HepG2 (cell line): ENCODE data around the gene FGD4. TPM values are rescaled to one million over a fixed set of nuclear protein-coding genes. Genes with fewer than 3 reads are reported as not detected.

Experiments used
- ATAC-seq: fragments of 200-7000 bp; cut with Tn5 transposase; 3 replicates; pipeline ENCODE4 v1.9.1; 2020; ENCODE audit warnings: mild to moderate bottlenecking, moderate library complexity
- BruUV-seq: library from RNA; stranded (reverse); fragments of 400-500 nt; replicated peaks from 2 replicates; lab custom pipeline; 2021; lab: Mats Ljungman, UMichigan
- CTCF ChIA-PET: fragments of 300-600 bp; formaldehyde crosslinking; extraction: SDS; loops from one replicate; lab custom pipeline; 2021; ENCODE audit warnings: low total read pairs, inconsistent platforms, low intra/inter-chr PET ratio; lab: Yijun Ruan, JAX
- POLR2A ChIA-PET: fragments of 350-600 bp; sonication (Branson Sonifier 250); formaldehyde crosslinking; loops from one replicate; lab custom pipeline; 2020; ENCODE audit warnings: antibody characterized with exemption, inconsistent platforms; lab: Yijun Ruan, JAX
- DNase-seq: peaks from one replicate; pipeline ENCODE4 v3.0.0-alpha.2; 2015; ENCODE audit warnings: low spot score
- FAIRE-seq: peaks from 3 replicates; lab custom pipeline; 2011; peaks lifted over from hg19 to GRCh38; lab: Jason Lieb, UNC
- H2AFZ ChIP-seq: one replicate; pipeline ENCODE4 v1.6.1; 2011; ENCODE audit warnings: low read length, inconsistent platforms
- H3K27ac ChIP-seq: fragments of 300-600 bp; 3 replicates; pipeline ENCODE4 v1.8.0; 2011; ENCODE audit warnings: mixed run types, mild to moderate bottlenecking, mixed read lengths, low read length, inconsistent platforms; ENCODE audit not compliant: insufficient read depth; ENCODE audit errors: extremely low read length
- H3K27me3 ChIP-seq, 2 experiments: fragments of 200-600 bp in 1 of 2; 2 replicates in 1 of 2; 3 replicates in 1 of 2; pipeline versions ENCODE4 v1.6.0 to v1.8.0; 2011; ENCODE audit warnings: low read length in 2 of 2, mild to moderate bottlenecking in 2 of 2, moderate library complexity in 2 of 2, inconsistent platforms in 1 of 2; ENCODE audit not compliant: insufficient read depth in 2 of 2, control insufficient read depth in 1 of 2
- H3K36me3 ChIP-seq, 2 experiments: fragments of 200-600 bp in 1 of 2; replicated peaks in 1 of 2; 2 replicates in 1 of 2; 3 replicates in 1 of 2; pipeline versions ENCODE4 v1.5.1 to v1.8.0; 2011; ENCODE audit warnings: low read length in 2 of 2, inconsistent platforms in 1 of 2; ENCODE audit not compliant: insufficient read depth in 2 of 2, control insufficient read depth in 1 of 2
- H3K4me1 ChIP-seq: 2 replicates; pipeline ENCODE4 v1.5.1; 2012; ENCODE audit warnings: low read length, inconsistent platforms; ENCODE audit not compliant: insufficient read depth
- H3K4me2 ChIP-seq: 2 replicates; pipeline ENCODE4 v1.6.0; 2011; ENCODE audit warnings: low read depth, low read length, inconsistent platforms
- H3K4me3 ChIP-seq, 3 experiments: fragments of 200-600 bp in 1 of 3; sonication (generic), shearing (Covaris generic) in 1 of 3; replicated peaks in 1 of 3; 2 replicates each; pipeline ENCODE4 v1.5.1; 2011 to 2016; ENCODE audit warnings: low read length in 3 of 3, inconsistent platforms in 2 of 3, low read depth in 2 of 3, mild to moderate bottlenecking in 2 of 3, control low read depth in 1 of 3, mixed read lengths in 1 of 3; ENCODE audit not compliant: insufficient read depth in 1 of 3
- H3K79me2 ChIP-seq: one replicate; pipeline ENCODE4 v1.6.1; 2011; ENCODE audit warnings: low read length, inconsistent platforms; ENCODE audit not compliant: insufficient read depth
- H3K9ac ChIP-seq: 2 replicates; pipeline ENCODE4 v1.6.0; 2011; ENCODE audit warnings: mild to moderate bottlenecking, low read depth, low read length, inconsistent platforms; ENCODE audit not compliant: insufficient read depth
- H3K9me3 ChIP-seq: 2 replicates; pipeline ENCODE4 v1.5.1; 2012; ENCODE audit warnings: mild to moderate bottlenecking, low read length
- H4K20me1 ChIP-seq: 2 replicates; pipeline ENCODE4 v1.6.0; 2011; ENCODE audit warnings: inconsistent platforms, mild to moderate bottlenecking, low read length, moderate library complexity; ENCODE audit not compliant: insufficient read depth
- BHLHE40 ChIP-seq: IDR thresholded peaks from 2 replicates; pipeline ENCODE4 v1.6.1; 2011; ENCODE audit warnings: low read length, improper control_type of control experiment
- DDIT3 ChIP-seq: sonication (generic); formaldehyde crosslinking; IDR thresholded peaks from 2 replicates; pipeline ENCODE4 v1.4.0; 2020; ENCODE audit warnings: mild to moderate bottlenecking, missing genetic modification reagents
- DPF2 ChIP-seq: sonication (generic); formaldehyde crosslinking; IDR thresholded peaks from 2 replicates; pipeline ENCODE4 v1.4.0; 2020; ENCODE audit warnings: mild to moderate bottlenecking, low read depth, missing genetic modification reagents, borderline replicate concordance
- NFRKB ChIP-seq: fragments of 450-650 bp; IDR thresholded peaks from 2 replicates; pipeline ENCODE4 v1.6.1; 2017
- NFYC ChIP-seq: IDR thresholded peaks from 2 replicates; pipeline ENCODE4 v1.6.1; 2016; ENCODE audit warnings: missing genetic modification reagents, missing compliant biosample characterization
- ZNF225 ChIP-seq: sonication (generic); formaldehyde crosslinking; IDR thresholded peaks from 2 replicates; pipeline ENCODE4 v1.4.0; 2020; ENCODE audit warnings: mild to moderate bottlenecking, missing genetic modification reagents
- ZNF253 ChIP-seq: sonication (generic); formaldehyde crosslinking; IDR thresholded peaks from 2 replicates; pipeline ENCODE4 v1.8.0; 2022; ENCODE audit warnings: mild to moderate bottlenecking, missing genetic modification reagents, borderline replicate concordance
- ZNF746 ChIP-seq: sonication (generic); formaldehyde crosslinking; IDR thresholded peaks from 2 replicates; pipeline ENCODE4 v1.8.0; 2022; ENCODE audit warnings: mild to moderate bottlenecking, missing genetic modification reagents
- ZNF782 ChIP-seq: sonication (generic); formaldehyde crosslinking; IDR thresholded peaks from 2 replicates; pipeline ENCODE4 v1.4.0; 2020; ENCODE audit warnings: missing genetic modification reagents, mild to moderate bottlenecking, borderline replicate concordance
- WGBS: methylation state at CpG from one replicate; pipeline ENCODE4 v1.1.6; 2017; ENCODE audit warnings: low lambda C conversion rate; 5-methylcytosine and 5-hydroxymethylcytosine counted together
- in situ Hi-C: cut with HindIII; loops from 2 replicates; pipeline ENCODE4 v1.10.0; 2017; ENCODE audit warnings: low pct_unique_long_range_greater_than_20kb; ENCODE audit not compliant: extremely low pct_ligation_motif_present
- intact Hi-C: fragments of 100-400 bp; cut with micrococcal nuclease; formaldehyde crosslinking; loops from one replicate; pipeline ENCODE4 v1.10.0; 2022; ENCODE audit not compliant: unreplicated experiment
- polyA plus RNA-seq, 8 experiments: library from polyadenylated mRNA; depleted of rRNA in 3 of 8; stranded (reverse) in 7 of 8; unstranded in 1 of 8; fragments of >200 nt; fragmentation: Illumina TruSeq in 4 of 8; extraction: Trizol in 4 of 8; gene quantifications; 2 replicates each; pipeline versions ENCODE4 v1.2.1 to v1.2.3, GENCODE V29; 2011 to 2016; ENCODE audit warnings: low read depth in 4 of 8, missing spikeins in 1 of 8, mixed read lengths in 1 of 8; ENCODE audit not compliant: insufficient read depth in 1 of 8
- total RNA-seq, 5 experiments: library from RNA; depleted of rRNA; stranded (reverse); fragments of >200 nt; fragmentation: Illumina TruSeq; extraction: Trizol; gene quantifications; 2 replicates each; pipeline ENCODE4 v1.2.3, GENCODE V29; 2016; ENCODE audit warnings: low read depth in 1 of 5
- TF ChIP-seq, protein P1 (sequence below): sonication (generic); formaldehyde crosslinking; IDR thresholded peaks from 2 replicates; pipeline ENCODE4; 2020; ENCODE audit warnings: missing genetic modification reagents, mild to moderate bottlenecking, borderline replicate concordance
- TF ChIP-seq, protein P2 (sequence below): sonication (generic); formaldehyde crosslinking; IDR thresholded peaks from 2 replicates; pipeline ENCODE4 v1.4.0; 2020; ENCODE audit warnings: mild to moderate bottlenecking, missing genetic modification reagents

The FGD4 gene
- total and polyA plus RNA-seq, 2 of the 13 experiments (the other 11 are each of a cell fraction or from before 2014, with no cell fraction given), result 4.6 to 6.6 TPM

DNA sequence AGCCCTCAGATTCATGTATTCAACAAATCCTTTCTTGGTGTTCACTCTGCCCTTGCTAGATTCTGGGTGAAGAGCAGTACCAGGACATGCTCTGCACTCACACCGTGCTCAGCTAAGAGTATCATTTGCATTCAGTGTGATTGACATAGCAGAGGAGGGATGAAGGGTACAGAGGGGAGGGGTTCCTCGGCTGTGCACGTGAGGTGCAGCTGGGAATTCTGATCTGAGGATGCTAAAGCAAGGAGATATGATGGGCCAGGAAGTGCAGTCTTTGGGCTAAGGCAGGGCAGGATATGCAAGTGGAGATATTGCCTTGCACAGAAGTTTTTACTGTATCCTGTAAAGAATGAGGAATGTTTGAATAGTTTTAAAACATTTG lies 108.6 kb downstream of the FGD4 start:
- H3K36me3 ChIP-seq, result no peaks in the 10 kb centered on the region
- TF ChIP-seq, protein P1, sequence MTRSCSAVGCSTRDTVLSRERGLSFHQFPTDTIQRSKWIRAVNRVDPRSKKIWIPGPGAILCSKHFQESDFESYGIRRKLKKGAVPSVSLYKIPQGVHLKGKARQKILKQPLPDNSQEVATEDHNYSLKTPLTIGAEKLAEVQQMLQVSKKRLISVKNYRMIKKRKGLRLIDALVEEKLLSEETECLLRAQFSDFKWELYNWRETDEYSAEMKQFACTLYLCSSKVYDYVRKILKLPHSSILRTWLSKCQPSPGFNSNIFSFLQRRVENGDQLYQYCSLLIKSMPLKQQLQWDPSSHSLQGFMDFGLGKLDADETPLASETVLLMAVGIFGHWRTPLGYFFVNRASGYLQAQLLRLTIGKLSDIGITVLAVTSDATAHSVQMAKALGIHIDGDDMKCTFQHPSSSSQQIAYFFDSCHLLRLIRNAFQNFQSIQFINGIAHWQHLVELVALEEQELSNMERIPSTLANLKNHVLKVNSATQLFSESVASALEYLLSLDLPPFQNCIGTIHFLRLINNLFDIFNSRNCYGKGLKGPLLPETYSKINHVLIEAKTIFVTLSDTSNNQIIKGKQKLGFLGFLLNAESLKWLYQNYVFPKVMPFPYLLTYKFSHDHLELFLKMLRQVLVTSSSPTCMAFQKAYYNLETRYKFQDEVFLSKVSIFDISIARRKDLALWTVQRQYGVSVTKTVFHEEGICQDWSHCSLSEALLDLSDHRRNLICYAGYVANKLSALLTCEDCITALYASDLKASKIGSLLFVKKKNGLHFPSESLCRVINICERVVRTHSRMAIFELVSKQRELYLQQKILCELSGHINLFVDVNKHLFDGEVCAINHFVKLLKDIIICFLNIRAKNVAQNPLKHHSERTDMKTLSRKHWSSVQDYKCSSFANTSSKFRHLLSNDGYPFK (CRISPR knock-in tag), result no peak
- no peak for TF ChIP-seq NFYC
- no peak for TF ChIP-seq ZNF746 (CRISPR knock-in tag)
- TF ChIP-seq, protein P2, sequence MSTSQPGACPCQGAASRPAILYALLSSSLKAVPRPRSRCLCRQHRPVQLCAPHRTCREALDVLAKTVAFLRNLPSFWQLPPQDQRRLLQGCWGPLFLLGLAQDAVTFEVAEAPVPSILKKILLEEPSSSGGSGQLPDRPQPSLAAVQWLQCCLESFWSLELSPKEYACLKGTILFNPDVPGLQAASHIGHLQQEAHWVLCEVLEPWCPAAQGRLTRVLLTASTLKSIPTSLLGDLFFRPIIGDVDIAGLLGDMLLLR (CRISPR knock-in tag), result no peak
- TF ChIP-seq DPF2 (CRISPR knock-in tag), result no peak
- TF ChIP-seq DDIT3 (CRISPR knock-in tag), result no peak
- no peak for TF ChIP-seq ZNF253 (CRISPR knock-in tag)
- no peak for TF ChIP-seq NFRKB
- no peak for TF ChIP-seq BHLHE40
- TF ChIP-seq ZNF225 (CRISPR knock-in tag), result no peak
- no peak for TF ChIP-seq ZNF782 (CRISPR knock-in tag)
- WGBS, result 72% methylated on average over 3 of the region's 3 CpGs
- no peaks in the 10 kb centered on the region for H3K9me3 ChIP-seq
- no peak overlapping the region for H2AFZ ChIP-seq
- ChIA-PET POLR2A (no interaction called here), CTCF (no interaction called here)
- peaks cover 10% of the 10 kb centered on the region for H3K4me1 ChIP-seq
- no peaks in the 10 kb centered on the region for H3K27me3 ChIP-seq
- no peak overlapping the region for H3K4me3 ChIP-seq
- ATAC-seq, result no peak
- FAIRE-seq, result no peak
- no peak overlapping the region for H3K9ac ChIP-seq
- H3K79me2 ChIP-seq, result no peaks in the 10 kb centered on the region
- H4K20me1 ChIP-seq, result no peaks in the 10 kb centered on the region
- BruUV-seq, result no TSS peak
- intact Hi-C loops (no loop called here), in situ Hi-C loops (no loop called here)
- H3K27ac ChIP-seq, result no peak overlapping the region
- no peak for DNase-seq
- H3K4me2 ChIP-seq, result no peak overlapping the region
